H1 (cell line): Measurements from ENCODE around the gene BCL2L13. TPM values are rescaled to one million over a fixed set of nuclear protein-coding genes. Genes with fewer than 3 reads are reported as not detected.

Source experiments
- CEBPB ChIP-seq: IDR thresholded peaks from 2 replicates; pipeline ENCODE4 v1.6.1; 2012; ENCODE audit warnings: low read depth, low read length
- CHD7 ChIP-seq: fragments of 300-600 bp; sonication (generic); IDR thresholded peaks from 2 replicates; pipeline ENCODE4 v1.7.1; 2012; ENCODE audit warnings: low read length, moderate library complexity, mild to moderate bottlenecking, inconsistent platforms; ENCODE audit not compliant: insufficient replicate concordance
- EP300 ChIP-seq, 2 experiments: IDR thresholded peaks; 1 replicate in 1 of 2; 2 replicates in 1 of 2; pipeline ENCODE4 v1.6.1; 2011 to 2012; ENCODE audit warnings: low read depth in 2 of 2, low read length in 2 of 2, mild to moderate bottlenecking in 2 of 2, borderline replicate concordance in 1 of 2, inconsistent platforms in 1 of 2, moderate library complexity in 1 of 2
- NANOG ChIP-seq: IDR thresholded peaks from 2 replicates; pipeline ENCODE4 v1.6.1; 2011; ENCODE audit warnings: low read length, low read depth, mild to moderate bottlenecking, inconsistent platforms; ENCODE audit not compliant: insufficient read depth, poor library complexity, severe bottlenecking
- SAP30 ChIP-seq: fragments of 300-600 bp; sonication (generic); IDR thresholded peaks from 2 replicates; pipeline ENCODE4 v1.7.1; 2012; ENCODE audit warnings: low read length, moderate library complexity, mild to moderate bottlenecking, inconsistent platforms; ENCODE audit not compliant: insufficient read depth, insufficient replicate concordance
- SIX5 ChIP-seq: IDR thresholded peaks from 2 replicates; pipeline ENCODE4 v1.6.1; 2011; ENCODE audit warnings: mild to moderate bottlenecking, low read depth, low read length
- SP4 ChIP-seq: IDR thresholded peaks from 2 replicates; pipeline ENCODE4 v1.6.1; 2012; ENCODE audit warnings: low read length, inconsistent platforms
- polyA plus RNA-seq, 7 experiments: library from polyadenylated mRNA; depleted of rRNA in 3 of 7; stranded (reverse) in 5 of 7; unstranded in 2 of 7; fragments of >200 nt in 5 of 7; fragments of 200-250 nt in 2 of 7; gene quantifications; 1 replicate in 5 of 7; 2 replicates in 1 of 7; 4 replicates in 1 of 7; pipeline versions ENCODE4 v1.2.1 to v1.2.3, GENCODE V29; 2011 to 2013; ENCODE audit warnings: missing spikeins in 2 of 7, mixed read lengths in 2 of 7
- total RNA-seq: library from RNA; stranded (reverse); fragmentation: NEBNext Ultra II Directional; extraction: Animal tissue kit (Norgen Biotek cat#: 25700); gene quantifications from 2 replicates; pipeline ENCODE4 v1.2.1, GENCODE V29; 2021

BCL2L13 gene
- total and polyA plus RNA-seq, 2 of the 8 experiments (the other 6 are each of a cell fraction or from before 2014, with no cell fraction given) = 20.7 to 35.0 TPM

- TF ChIP-seq SAP30 = no peak
- TF ChIP-seq CEBPB = no peak
- TF ChIP-seq EP300 (IDR thresholded peaks at IDR 0.05; ENCODE audit: borderline replicate concordance in 1 of 2, low read depth in 2 of 2, low read length in 2 of 2) = no peak
- TF ChIP-seq CHD7 = no peak
- no peak for TF ChIP-seq SIX5
- TF ChIP-seq SP4 = no peak
- no peak for TF ChIP-seq NANOG
- TF ChIP-seq, all 59 proteins: peak for 0
Measured at GRCh38 chr22:17738386-17739128, 100.0 kb downstream of the BCL2L13 start (continued).
